SH-SY5Y (cell line): ENCODE data around the gene VEGFC.

Source experiments
- GATA2 ChIP-seq: IDR thresholded peaks from 2 replicates; pipeline ENCODE4 v1.6.1; 2011; ENCODE audit warnings: mild to moderate bottlenecking, low read depth, low read length
- GATA3 ChIP-seq: IDR thresholded peaks from 2 replicates; pipeline ENCODE4 v1.6.1; 2011; ENCODE audit warnings: low read depth, mild to moderate bottlenecking, low read length, moderate library complexity

DNA sequence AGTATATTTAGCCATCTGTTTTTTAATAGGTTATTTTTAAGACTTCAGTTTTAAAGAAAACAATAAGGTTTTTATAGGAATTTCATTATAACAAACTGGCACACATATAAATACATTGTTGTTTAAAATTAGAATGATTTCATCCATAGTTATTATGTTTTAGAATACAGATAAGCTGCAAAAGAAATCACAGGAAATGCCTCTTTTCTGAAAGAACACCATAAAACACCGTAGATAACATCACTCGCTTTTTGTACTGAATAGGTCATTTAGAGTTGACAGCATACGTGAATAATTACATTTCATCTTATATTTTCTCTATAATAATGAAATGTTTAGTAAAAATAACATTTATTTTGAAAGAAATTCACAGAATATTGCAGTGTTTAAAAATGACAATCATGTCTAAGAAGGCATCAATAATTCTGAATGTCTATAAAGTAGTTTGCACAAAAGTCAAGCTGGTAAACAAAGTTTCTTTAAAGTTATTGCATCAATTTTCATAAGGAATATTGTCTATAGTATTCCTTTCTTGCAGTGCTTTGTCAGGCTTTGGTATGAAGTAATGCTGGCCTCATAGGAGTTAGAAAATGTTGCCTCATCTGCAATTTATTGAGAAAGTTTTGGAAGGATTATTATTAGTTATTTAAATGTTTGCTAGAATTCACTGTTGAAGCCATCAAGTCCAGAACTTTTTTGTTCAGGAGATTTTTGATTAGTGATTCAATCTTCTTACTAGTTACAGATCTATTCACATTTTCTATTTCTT lies 17.9 kb upstream of the VEGFC start:
- TF ChIP-seq GATA2: no peak
- TF ChIP-seq GATA3: no peak
